ENCODE measurements around the gene BTK. TPM values are rescaled to one million over a fixed set of nuclear protein-coding genes. Genes with fewer than 3 reads are reported as not detected.

The BTK gene
- total RNA-seq, 4 donors from 2014 or later: 0.15 to 4.2 (median 0.83) TPM

DNA sequence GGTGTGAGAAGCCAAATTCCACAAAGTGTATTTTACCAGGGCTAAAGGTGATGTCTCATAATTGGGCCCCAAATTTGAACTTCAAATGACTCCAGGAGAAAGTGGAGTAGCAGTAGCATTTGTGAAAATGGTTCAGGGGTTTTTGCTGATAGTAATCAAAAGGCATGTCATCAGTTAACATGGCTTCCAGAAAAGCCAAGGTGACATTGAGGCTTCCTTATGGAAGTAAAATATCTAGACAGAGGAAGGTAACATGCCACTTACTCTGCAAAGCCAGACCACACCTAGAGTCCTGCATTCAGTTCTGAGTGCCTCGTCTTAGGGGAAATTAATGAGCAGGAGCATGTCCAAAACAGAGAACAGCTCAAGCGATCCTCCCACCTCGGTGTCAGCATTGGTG lies 2.6 kb upstream of the BTK start:
- no peak overlapping the region for H3K27ac ChIP-seq

DNA sequence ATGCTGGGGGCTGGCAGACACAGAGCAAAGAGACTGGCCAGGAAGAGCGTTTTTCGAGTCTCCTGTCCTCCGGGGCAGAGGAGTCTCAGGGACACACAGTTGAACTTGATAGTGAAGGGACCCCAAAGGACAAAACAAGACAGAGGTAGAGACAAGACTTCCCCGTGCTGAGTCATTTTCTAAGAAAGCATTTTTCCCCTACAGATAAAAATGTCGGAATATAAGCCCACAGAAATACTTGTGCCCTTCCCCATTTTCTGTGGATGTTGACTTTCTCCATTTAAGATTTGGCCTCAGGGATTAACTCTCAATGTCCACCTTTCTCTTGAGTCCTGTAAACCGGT lies 523 bp upstream of the BTK start:
- 55 to 71% methylated on average over 6 of the region's 6 CpGs for WGBS, 2 donors
- DNase-seq: no peak
- intact Hi-C loops (cut with DNase I): no loop called here

More for the DNA sequence above, 2.6 kb upstream of the BTK start:
- Histone ChIP-seq H3K36me3 (peaks cover 0 to 11% (median 0%) of the 10 kb centered on the region in 3 donors), H3K9me3 (no peaks in the 10 kb centered on the region), H3K4me1 (peaks cover 0 to 14% (median 7%) of the 10 kb centered on the region in 3 donors), H3K4me3 (no peak overlapping the region), H3K27me3 (no peaks in the 10 kb centered on the region)
- TF ChIP-seq, protein P1, sequence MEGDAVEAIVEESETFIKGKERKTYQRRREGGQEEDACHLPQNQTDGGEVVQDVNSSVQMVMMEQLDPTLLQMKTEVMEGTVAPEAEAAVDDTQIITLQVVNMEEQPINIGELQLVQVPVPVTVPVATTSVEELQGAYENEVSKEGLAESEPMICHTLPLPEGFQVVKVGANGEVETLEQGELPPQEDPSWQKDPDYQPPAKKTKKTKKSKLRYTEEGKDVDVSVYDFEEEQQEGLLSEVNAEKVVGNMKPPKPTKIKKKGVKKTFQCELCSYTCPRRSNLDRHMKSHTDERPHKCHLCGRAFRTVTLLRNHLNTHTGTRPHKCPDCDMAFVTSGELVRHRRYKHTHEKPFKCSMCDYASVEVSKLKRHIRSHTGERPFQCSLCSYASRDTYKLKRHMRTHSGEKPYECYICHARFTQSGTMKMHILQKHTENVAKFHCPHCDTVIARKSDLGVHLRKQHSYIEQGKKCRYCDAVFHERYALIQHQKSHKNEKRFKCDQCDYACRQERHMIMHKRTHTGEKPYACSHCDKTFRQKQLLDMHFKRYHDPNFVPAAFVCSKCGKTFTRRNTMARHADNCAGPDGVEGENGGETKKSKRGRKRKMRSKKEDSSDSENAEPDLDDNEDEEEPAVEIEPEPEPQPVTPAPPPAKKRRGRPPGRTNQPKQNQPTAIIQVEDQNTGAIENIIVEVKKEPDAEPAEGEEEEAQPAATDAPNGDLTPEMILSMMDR (IDR thresholded peaks at IDR 0.05): no peak
- TF ChIP-seq POLR2A (IDR thresholded peaks at IDR 0.05): no peak
- WGBS, 2 donors: 70 to 86% methylated on average over 2 to 3 of the region's 3 CpGs
- no peak for DNase-seq
- intact Hi-C loops (cut with DNase I): no loop called here

DNA sequence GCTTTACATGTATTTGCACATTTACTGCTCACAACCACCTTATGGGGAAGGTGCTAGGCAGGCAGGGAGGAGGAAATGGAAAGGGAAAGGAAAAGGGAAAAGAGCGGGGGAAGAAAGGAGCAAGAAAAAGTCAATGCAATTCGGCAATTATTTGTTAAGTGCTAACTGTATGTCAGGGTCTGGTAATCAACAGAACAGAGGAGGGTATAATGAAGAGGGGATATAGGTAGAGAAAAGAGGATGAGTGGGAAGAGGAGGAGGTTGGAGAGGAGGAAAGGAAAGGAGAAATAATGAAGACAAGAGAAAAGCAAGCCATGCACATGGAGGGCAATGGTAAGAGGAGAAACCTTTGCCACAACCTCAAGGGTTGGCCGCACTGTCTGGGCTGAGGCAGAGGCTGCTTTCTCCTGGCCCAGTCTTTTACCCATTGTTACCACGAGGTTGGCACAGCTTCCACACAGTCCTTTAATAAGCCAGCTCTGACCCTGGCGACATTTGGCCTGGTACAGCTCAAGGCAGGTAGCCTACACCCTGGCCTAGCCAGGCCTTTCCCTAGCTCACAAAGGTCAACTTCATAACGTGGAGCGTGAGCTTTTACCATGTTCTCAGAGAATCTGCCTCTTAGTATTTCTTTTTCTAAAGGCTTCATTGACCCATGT lies 836 bp downstream of the BTK start:
- no peaks in the 10 kb centered on the region for H3K36me3 ChIP-seq
- no peaks in the 10 kb centered on the region for H3K9me3 ChIP-seq
- WGBS, 2 donors: 74% methylated on average over 6 to 7 of the region's 7 CpGs
- H3K27ac ChIP-seq: no peak overlapping the region
- H3K4me3 ChIP-seq: peak overlapping the region in 1 of 4 donors; percentile 32
- intact Hi-C loops (cut with DNase I): no loop called here
- H3K27me3 ChIP-seq: no peaks in the 10 kb centered on the region
- H3K4me1 ChIP-seq: no peaks in the 10 kb centered on the region
- TF ChIP-seq, protein P1 (IDR thresholded peaks at IDR 0.05): no peak
- no peak for TF ChIP-seq POLR2A (IDR thresholded peaks at IDR 0.05)
- no peak for DNase-seq

More for the DNA sequence above, 523 bp upstream of the BTK start:
- peaks cover 0 to under 1% (median 0%) of the 10 kb centered on the region in 3 donors for H3K4me1 ChIP-seq
- no peaks in the 10 kb centered on the region for H3K27me3 ChIP-seq
- peak overlapping the region in 1 of 4 donors; percentile 2 for H3K27ac ChIP-seq
- no peak overlapping the region for H3K4me3 ChIP-seq
- H3K36me3 ChIP-seq: no peaks in the 10 kb centered on the region
- TF ChIP-seq, protein P1 (IDR thresholded peaks at IDR 0.05): no peak
- TF ChIP-seq POLR2A (IDR thresholded peaks at IDR 0.05): no peak
- no peaks in the 10 kb centered on the region for H3K9me3 ChIP-seq

DNA sequence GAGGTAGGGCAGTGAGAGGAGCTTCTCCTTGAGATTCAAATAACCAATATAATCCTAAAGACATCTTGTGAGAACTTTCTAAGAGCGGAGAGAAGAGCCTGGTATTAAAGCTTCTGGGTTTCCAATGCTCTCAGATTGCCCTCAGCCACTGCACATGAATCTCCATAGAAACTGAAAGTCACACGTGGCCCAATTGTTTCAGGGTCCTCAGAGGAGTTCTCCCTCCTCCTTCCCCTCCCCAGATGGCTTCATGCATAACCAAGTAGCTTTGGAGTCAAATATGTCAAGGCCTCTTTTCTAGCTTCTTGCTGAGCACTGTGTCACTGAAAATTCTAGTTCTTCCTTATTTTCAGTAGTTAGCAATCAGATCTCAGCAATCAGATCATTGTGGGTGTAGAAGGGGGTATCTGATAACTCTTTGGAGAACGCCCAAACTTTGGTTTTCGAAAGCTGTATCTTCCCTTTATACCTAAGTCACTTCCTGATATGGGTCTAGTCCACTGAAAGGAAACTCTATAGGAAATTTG lies 2.2 kb downstream of the BTK start:
- TF ChIP-seq POLR2A (IDR thresholded peaks at IDR 0.05): no peak
- TF ChIP-seq, protein P1 (IDR thresholded peaks at IDR 0.05): no peak
- Histone ChIP-seq H3K4me1 (no peaks in the 10 kb centered on the region), H3K27ac (no peak overlapping the region), H3K9me3 (no peaks in the 10 kb centered on the region), H3K27me3 (no peaks in the 10 kb centered on the region), H3K4me3 (no peak overlapping the region), H3K36me3 (no peaks in the 10 kb centered on the region)
- DNase-seq: no peak
- 52 to 75% methylated on average over 2 to 4 of the region's 4 CpGs for WGBS, 2 donors
- intact Hi-C loops (cut with DNase I): no loop called here

DNA sequence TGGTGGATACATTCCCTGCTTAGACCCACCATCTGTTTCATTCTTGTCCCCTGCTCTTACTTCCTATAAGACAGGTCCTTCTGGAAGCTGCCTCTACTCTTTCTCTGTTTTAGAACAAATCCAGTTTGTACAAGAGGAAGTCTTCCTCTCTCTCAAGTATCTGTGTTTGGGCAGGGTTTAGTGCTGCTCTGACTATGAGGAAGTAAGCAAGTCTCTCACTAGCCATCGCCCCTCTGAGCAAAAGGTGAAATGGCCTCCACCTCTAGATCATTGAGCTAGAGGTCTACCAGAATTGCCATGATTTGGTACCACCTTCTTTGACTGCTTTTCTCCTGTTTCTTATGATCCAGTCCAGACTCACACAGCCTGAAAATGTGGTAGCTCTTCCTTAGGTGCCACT lies 8.4 kb downstream of the BTK start:
- whole genome bisulfite sequencing, 2 donors: 56 to 70% methylated on average over 1 of the region's 1 CpG
- TF ChIP-seq, protein P1 (IDR thresholded peaks at IDR 0.05): no peak
- TF ChIP-seq POLR2A (IDR thresholded peaks at IDR 0.05): no peak

More for the DNA sequence above, 8.4 kb downstream of the BTK start:
- intact Hi-C loops (cut with DNase I): no loop called here
- no peaks in the 10 kb centered on the region for H3K9me3 ChIP-seq
- no peak overlapping the region for H3K27ac ChIP-seq
- no peaks in the 10 kb centered on the region for H3K27me3 ChIP-seq
- H3K4me3 ChIP-seq: no peak overlapping the region
- H3K4me1 ChIP-seq: no peaks in the 10 kb centered on the region
- no peaks in the 10 kb centered on the region for H3K36me3 ChIP-seq
- no peak for DNase-seq
